ENCODE results near the gene KLHDC1. TPM values are rescaled to one million over a fixed set of nuclear protein-coding genes. Genes with fewer than 3 reads are reported as not detected.
"Not testable (repeated sequence)": the region's sequence is repeated elsewhere in the genome, so short reads cannot be mapped to it uniquely, and the experiment has no call there.

KLHDC1 gene
- polyA plus RNA-seq, 1 of the 3 experiments (the other 2 are of a cell fraction) = 0.31 TPM

DNA sequence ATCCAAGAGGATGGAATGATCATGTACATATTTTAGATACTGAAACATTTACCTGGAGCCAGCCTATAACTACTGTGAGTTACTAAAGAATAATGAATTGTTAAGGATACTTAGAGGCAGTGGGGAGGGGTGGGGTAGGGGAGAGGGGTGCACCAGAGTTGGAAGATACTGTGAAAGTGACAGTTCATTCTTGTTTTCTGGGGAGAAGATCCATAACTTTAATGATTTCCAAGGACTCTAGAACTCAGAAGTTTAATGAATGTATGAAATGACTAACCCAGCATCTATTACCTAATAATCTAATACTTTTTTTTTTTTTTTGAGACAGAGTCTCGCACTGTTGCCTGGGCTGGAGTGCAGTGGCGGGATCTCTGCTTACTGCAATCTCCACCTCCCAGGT is 85.5 kb downstream of the KLHDC1 start:
- CTCF ChIA-PET = no interaction called here
- H3K79me2 ChIP-seq (ENCODE audit: insufficient read depth) = no peaks in the 10 kb centered on the region
- no peaks in the 10 kb centered on the region for H4K20me1 ChIP-seq (ENCODE audit: insufficient read depth)
- TF ChIP-seq USF1 (IDR thresholded peaks at IDR 0.05; ENCODE audit: borderline replicate concordance, low read depth) (no peak), SIN3A (IDR thresholded peaks at IDR 0.05; ENCODE audit: borderline replicate concordance, low read depth, low read length) (no peak), NFIC (IDR thresholded peaks at IDR 0.05; ENCODE audit: borderline replicate concordance) (no peak), TCF12 (IDR thresholded peaks at IDR 0.05) (no peak), CTCF (IDR thresholded peaks at IDR 0.05) (no peak), POLR2AphosphoS5 (IDR thresholded peaks at IDR 0.05; ENCODE audit: low read depth, low read length) (no peak), FOXJ3 (CRISPR knock-in tag; IDR thresholded peaks at IDR 0.05) (no peak), JUND (IDR thresholded peaks at IDR 0.05) (no peak), NRF1 (IDR thresholded peaks at IDR 0.05; ENCODE audit: low read depth, low read length) (no peak), RXRA (IDR thresholded peaks at IDR 0.05; ENCODE audit: borderline replicate concordance, low read depth) (no peak)
- H3K4me2 ChIP-seq = no peak overlapping the region
- peaks cover 44% of the 10 kb centered on the region for H3F3A ChIP-seq (replicated peaks; ENCODE audit: insufficient read depth)
- no peak overlapping the region for H3K27ac ChIP-seq (ENCODE audit: low read depth in 2 of 2, low read length in 1 of 2)
- no peaks in the 10 kb centered on the region for H3K4me1 ChIP-seq (ENCODE audit: control insufficient read depth in 1 of 2, insufficient read depth in 2 of 2, low read depth in 1 of 2, low read length in 1 of 2)
- no peaks in the 10 kb centered on the region for H3K9me3 ChIP-seq
- POLR2A ChIA-PET = no interaction called here
- no peak for DNase-seq
- no peak overlapping the region for H3K9ac ChIP-seq
- 96% methylated on average over 2 of the region's 2 CpGs for WGBS (ENCODE audit: low lambda C conversion rate)
- no peak overlapping the region for H3K4me3 ChIP-seq (ENCODE audit: low read depth in 2 of 2, low read length in 1 of 2)
- H3K9me2 ChIP-seq = no peaks in the 10 kb centered on the region
- H3K36me3 ChIP-seq (replicated peaks in 1 of 2; ENCODE audit: control insufficient read depth in 1 of 2, insufficient read depth in 2 of 2, low read length in 1 of 2) = peaks cover 78 to 86% of the 10 kb centered on the region in 2 experiments
- H3K27me3 ChIP-seq (ENCODE audit: insufficient read depth) = no peaks in the 10 kb centered on the region
- H2AFZ ChIP-seq (ENCODE audit: low read depth) = no peak overlapping the region

GRCh38 chr14:49781040-49781439 is 88.1 kb downstream of the KLHDC1 start:
- not testable (repeated sequence) for H3K9me2 ChIP-seq; H3K27me3 ChIP-seq (ENCODE audit: insufficient read depth); H3K9me3 ChIP-seq; H4K20me1 ChIP-seq (ENCODE audit: insufficient read depth); H3K4me2 ChIP-seq; DNase-seq; H3K4me3 ChIP-seq (ENCODE audit: low read depth in 2 of 2, low read length in 1 of 2); H3K79me2 ChIP-seq (ENCODE audit: insufficient read depth); H3K4me1 ChIP-seq (ENCODE audit: control insufficient read depth in 1 of 2, insufficient read depth in 2 of 2, low read depth in 1 of 2, low read length in 1 of 2); H2AFZ ChIP-seq (ENCODE audit: low read depth); H3K9ac ChIP-seq; H3K27ac ChIP-seq (ENCODE audit: low read depth in 2 of 2, low read length in 1 of 2)
- WGBS (ENCODE audit: low lambda C conversion rate) = 97% methylated on average over 7 of the region's 7 CpGs
- Histone ChIP-seq H3F3A (replicated peaks; ENCODE audit: insufficient read depth) (peaks cover 59% of the 10 kb centered on the region), H3K36me3 (replicated peaks in 1 of 2; ENCODE audit: control insufficient read depth in 1 of 2, insufficient read depth in 2 of 2, low read length in 1 of 2) (peaks cover 79 to 88% of the 10 kb centered on the region in 2 experiments)
- POLR2A ChIA-PET = interaction anchor here (1.3 kb wide), 1 partner anchor 10 kb away, joined by 3 read pairs; no protein-coding TSS in a partner anchor
- CTCF ChIA-PET = interaction anchor here (1.7 to 2.2 kb wide), 2 partner anchors 13 to 147 kb away, joined by 6 read pairs; partner anchors contain the start of gene KLHDC2

Measured in SK-N-SH (cell line).